AG09319 (cell line): ENCODE data around the gene EYS.

Experiments
- DNase-seq: peaks from one replicate; pipeline ENCODE4 v3.0.0-alpha.2; 2010; ENCODE audit warnings: low read depth; ENCODE audit errors: extremely low read depth
- TF ChIP-seq, protein P1 (sequence below): IDR thresholded peaks from 2 replicates; pipeline ENCODE4 v1.5.1; 2011; ENCODE audit warnings: low read depth, mild to moderate bottlenecking, inconsistent platforms, low read length, moderate library complexity

The EYS gene

DNA sequence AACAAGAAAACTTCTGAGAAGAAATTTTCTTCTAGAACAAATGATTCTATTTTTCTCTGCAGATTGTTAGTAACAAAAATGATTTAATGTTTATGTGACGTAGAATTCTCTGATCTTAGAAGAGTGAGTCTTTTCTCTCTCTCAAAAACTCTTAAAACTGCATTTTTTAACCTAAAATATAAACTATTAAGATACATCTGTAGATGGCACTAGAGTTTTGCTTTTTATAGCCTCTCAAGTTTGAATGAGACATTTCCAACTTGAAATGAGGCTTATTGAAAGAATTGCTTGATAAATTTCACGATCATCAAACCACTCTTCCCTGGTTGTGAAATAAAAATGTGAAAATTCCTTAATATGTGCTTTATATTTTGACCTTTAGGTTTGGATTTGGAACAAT lies 2017.6 kb downstream of the EYS start:
- DNase-seq: no peak
- TF ChIP-seq, protein P1, sequence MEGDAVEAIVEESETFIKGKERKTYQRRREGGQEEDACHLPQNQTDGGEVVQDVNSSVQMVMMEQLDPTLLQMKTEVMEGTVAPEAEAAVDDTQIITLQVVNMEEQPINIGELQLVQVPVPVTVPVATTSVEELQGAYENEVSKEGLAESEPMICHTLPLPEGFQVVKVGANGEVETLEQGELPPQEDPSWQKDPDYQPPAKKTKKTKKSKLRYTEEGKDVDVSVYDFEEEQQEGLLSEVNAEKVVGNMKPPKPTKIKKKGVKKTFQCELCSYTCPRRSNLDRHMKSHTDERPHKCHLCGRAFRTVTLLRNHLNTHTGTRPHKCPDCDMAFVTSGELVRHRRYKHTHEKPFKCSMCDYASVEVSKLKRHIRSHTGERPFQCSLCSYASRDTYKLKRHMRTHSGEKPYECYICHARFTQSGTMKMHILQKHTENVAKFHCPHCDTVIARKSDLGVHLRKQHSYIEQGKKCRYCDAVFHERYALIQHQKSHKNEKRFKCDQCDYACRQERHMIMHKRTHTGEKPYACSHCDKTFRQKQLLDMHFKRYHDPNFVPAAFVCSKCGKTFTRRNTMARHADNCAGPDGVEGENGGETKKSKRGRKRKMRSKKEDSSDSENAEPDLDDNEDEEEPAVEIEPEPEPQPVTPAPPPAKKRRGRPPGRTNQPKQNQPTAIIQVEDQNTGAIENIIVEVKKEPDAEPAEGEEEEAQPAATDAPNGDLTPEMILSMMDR: no peak

DNA sequence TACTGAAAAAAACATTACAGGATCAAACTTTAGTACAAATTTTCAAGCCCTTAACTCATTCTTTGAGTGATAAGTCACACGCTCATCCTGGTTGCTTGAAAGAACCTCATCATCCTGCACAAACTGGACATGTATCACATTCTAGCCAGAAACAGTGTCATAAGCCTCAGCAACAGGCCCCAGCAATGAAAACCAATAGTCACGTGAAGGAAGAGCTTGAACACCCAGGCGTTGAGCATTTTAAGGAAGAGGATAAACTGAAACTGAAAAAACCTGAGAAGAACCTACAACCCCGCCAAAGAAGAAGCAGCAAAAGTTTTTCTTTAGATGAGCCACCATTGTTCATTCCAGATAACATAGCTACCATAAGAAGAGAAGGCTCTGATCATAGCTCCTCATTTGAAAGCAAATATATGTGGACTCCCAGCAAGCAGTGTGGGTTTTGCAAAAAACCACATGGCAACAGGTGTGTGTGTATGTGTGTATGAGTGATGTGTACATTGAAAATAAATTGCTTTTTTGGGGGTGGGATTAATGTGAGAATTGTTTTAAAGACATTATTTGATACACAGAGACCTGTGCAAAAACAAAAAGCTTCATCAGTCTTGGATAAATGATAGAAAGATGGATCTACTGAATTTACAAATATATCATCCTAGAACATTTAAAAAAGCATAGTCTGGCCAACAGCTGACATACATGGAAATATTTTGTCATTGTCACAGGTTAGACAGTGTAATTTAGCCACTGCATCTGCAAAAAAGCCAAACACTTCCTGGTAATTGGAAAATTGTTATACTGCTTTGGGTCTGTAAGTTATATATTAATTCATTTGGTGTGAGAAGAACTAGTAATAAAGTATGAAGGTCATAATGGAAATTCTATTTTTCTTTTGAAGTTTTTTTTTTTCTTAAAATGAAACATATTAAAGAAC lies 2021.3 kb downstream of the EYS start:
- DNase-seq: no peak
- TF ChIP-seq, protein P1: no peak

DNA sequence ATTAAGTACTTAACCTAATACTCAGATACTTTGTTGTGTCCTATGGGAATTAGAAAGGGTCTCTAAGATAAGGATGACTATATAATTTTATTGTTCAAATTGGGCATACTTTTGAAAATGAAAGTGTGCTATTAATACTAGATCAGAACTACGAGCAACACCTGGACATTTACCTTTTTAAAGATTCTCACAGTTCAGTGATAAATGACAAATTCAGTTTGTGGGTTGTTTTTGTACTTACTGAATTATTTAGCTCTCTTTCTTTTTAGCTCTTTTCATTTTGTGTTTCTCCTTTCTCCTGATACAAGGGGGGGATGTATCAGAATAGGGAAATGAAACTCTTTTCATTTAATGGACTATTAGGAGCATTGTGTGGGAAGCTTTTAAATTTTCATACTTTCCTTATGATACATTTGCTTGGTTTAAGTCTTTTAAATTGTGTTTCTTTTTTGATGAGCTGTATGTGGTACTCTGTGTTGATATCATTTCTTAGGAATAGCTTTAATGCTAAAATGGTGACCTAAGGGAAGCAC lies 2023.9 kb downstream of the EYS start:
- TF ChIP-seq, protein P1: no peak
- no peak for DNase-seq

DNA sequence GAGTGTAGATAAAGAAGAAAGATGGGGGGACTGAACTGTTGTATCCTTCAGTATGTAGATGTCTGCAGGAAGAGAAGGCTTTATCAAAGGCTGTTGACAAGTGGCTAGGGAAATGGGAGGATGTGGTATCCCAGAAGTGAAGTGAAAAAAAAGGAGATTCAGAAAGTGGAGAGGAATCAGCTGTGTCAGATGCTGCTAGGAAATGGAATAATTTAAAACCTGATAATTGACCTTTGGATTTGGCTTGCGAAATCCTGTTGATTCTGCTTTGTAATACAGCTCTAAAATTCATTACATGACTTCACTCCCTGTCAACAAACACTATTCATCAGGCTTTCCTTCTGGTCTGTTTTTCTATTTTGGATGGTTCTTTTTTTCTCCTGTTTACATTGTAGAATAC lies 2029.7 kb downstream of the EYS start:
- TF ChIP-seq, protein P1: no peak
- peak; percentile 24 for DNase-seq

DNA sequence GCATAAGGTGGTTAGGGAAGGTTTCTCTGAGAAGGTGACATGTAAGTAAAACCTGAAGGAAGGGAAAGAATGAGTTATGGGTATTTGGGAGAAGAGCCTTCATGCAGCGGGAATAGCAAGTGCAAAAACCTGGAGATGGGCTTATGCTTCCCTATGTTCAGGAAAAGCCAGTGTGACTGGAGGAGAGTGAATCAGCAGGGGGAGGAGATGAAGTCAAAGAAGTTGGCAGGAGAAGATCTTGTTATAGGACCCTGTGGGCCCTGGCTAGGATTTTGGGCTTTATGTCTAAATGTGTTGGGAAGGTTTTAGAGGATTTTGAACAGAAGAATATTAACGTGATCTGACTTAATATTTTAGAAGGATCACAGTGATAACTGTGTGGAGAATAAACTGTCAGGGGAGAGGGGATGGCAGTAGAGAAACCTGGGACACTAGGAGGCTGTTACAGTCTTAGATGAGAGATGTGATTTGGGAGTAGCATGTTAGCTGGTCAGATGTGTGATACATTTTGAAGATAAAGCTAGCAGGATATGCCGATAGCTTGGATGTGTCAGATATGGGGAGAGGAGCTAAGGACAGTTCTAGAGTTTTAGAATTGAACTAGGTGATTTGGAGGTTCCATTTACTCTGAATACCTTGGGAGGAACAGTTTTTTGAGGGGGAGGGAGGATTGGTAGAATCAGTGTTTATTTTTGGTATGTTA lies 2030.5 kb downstream of the EYS start:
- TF ChIP-seq, protein P1: no peak
- no peak for DNase-seq

DNA sequence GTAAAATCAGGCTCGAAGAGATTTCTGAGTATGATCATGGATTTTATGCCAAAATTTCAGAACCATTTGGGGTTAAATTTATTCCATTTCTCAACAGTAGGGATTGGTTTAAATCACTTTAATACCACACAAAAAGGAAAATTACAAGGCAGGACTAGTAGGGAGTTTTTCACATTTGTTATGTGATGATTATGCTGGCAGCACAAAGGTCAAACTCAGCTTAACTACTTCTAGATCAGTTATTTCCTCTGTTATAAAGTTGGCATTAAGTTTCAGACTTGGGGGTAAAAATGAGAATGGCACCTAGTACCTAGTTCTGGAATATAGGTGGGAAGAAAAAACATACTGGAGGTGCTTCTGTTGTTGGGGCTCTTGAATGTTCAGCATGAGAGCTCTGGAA lies 2031.9 kb downstream of the EYS start:
- TF ChIP-seq, protein P1: no peak
- DNase-seq: no peak

DNA sequence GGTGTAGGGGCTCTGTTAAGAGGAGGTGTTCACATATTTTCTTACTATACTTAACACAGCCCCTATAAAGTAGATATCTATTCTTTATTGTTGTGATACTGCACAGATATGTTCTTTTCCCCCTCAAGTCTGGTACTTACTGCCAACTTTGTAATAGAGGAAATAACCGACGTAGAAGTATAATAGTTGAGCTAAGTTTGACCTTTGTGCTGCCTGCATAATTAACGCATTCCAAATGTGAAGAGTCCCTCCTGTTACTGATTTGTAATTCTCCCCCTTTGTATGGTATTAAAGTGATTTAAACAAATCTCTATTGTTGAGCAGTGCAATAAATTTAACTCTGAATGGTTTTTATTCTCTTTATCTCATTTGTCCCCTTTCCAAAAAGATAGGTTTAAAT lies 2032.4 kb downstream of the EYS start:
- DNase-seq: no peak
- TF ChIP-seq, protein P1: no peak
